Measurements from ENCODE around the gene MALT1. TPM values are rescaled to one million over a fixed set of nuclear protein-coding genes. Genes with fewer than 3 reads are reported as not detected.
A peak's percentile ranks its signal among the peaks of the same experiment; 100 is the strongest.

Gene MALT1
- total RNA-seq, 4 donors from 2014 or later = 25.7 to 34.7 (median 28.3) TPM

DNA sequence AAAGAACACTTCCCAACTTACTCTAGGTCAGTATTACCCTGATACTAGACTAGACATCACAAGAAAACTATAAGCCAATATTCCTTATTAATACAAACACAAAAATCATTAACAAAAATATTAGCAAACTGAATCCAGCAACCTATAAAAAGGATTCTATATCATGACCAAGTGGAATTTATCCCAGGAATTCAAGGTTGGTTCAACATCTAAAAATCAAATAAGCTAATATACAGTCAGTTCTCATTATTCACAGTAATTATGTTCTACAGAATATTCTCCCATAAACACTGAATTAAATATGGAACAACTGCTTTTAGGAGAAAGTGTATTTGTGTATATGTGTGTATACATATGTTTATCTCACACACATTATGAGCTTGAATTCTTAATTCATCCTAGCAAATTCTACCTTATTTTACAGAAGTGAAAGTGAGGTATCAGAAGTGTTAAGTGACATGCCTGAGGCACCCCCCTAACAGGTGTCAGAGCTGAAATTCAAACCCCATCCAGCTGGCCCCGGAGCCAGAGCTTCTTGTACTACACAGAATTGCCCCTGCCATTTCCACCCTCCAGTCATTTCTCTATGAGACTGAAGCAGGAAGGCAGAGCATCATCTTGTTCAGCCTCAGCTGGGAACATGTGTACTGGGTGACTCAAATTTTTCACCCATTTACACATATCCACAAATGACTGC is 77.8 kb downstream of the MALT1 start:
- TF ChIP-seq, protein P1, sequence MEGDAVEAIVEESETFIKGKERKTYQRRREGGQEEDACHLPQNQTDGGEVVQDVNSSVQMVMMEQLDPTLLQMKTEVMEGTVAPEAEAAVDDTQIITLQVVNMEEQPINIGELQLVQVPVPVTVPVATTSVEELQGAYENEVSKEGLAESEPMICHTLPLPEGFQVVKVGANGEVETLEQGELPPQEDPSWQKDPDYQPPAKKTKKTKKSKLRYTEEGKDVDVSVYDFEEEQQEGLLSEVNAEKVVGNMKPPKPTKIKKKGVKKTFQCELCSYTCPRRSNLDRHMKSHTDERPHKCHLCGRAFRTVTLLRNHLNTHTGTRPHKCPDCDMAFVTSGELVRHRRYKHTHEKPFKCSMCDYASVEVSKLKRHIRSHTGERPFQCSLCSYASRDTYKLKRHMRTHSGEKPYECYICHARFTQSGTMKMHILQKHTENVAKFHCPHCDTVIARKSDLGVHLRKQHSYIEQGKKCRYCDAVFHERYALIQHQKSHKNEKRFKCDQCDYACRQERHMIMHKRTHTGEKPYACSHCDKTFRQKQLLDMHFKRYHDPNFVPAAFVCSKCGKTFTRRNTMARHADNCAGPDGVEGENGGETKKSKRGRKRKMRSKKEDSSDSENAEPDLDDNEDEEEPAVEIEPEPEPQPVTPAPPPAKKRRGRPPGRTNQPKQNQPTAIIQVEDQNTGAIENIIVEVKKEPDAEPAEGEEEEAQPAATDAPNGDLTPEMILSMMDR (IDR thresholded peaks at IDR 0.05) = no peak
- no peak for TF ChIP-seq POLR2A (IDR thresholded peaks at IDR 0.05)
- H3K36me3 ChIP-seq = peaks cover 0 to 60% (median 3%) of the 10 kb centered on the region in 3 donors
- H3K27me3 ChIP-seq = no peaks in the 10 kb centered on the region
- DNase-seq = no peak
- H3K9me3 ChIP-seq = peaks cover 0 to 9% (median 0%) of the 10 kb centered on the region in 4 donors
- no peak overlapping the region for H3K4me3 ChIP-seq
- H3K27ac ChIP-seq = no peak overlapping the region
- no peaks in the 10 kb centered on the region for H3K4me1 ChIP-seq

DNA sequence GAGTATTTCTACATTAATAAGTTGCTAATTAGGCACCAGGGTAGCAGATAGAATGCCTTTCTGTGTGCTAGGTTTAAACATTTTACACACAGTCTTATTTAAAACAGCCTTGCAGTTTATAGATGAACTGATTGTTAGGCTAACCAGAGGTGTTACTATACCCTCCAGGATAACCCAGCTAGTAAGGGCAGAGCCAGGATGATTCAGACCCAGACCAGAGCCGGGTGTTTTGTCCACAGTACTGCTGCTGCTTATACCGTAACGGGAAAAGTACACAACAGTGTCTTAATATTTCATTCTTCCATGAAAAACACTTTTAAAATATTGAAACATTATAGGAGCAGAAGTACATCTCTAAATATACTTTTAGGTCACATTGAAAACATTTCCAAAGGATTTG is 82.7 kb downstream of the MALT1 start:
- TF ChIP-seq POLR2A (IDR thresholded peaks at IDR 0.05) = no peak
- TF ChIP-seq, protein P1 (IDR thresholded peaks at IDR 0.05) = no peak
- no peaks in the 10 kb centered on the region for H3K9me3 ChIP-seq
- peaks cover 0 to 4% (median 0%) of the 10 kb centered on the region in 4 donors for H3K4me1 ChIP-seq
- H3K27ac ChIP-seq = no peak overlapping the region
- H3K4me3 ChIP-seq = no peak overlapping the region
- peaks cover 0 to 13% (median 3%) of the 10 kb centered on the region in 3 donors for H3K36me3 ChIP-seq
- no peak for DNase-seq
- H3K27me3 ChIP-seq = no peaks in the 10 kb centered on the region

DNA sequence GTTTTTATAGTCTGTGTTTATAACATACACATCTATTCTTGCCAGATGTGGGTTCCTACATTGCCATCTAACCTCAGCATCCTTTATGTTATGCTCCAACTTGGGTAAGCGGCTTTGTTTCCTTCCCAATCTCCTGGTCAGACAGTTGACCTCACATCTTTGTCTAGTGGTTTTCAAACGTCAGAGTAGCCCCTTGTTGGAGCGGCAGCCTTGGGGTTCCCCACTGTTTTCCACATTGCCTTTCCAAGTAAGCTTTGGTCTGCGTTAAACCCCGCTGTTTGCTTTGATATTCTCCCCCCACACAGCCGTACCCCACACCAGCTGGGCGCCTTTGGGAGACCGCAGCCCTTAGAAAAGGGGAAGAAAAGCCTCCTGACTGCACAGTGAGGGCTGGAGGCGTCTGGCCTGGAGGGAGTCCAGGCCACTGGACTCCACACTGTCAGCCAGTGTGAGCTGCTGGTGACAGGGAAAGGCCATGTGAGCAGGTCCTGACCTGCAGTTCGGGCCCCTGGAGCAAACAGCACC is 83.3 kb downstream of the MALT1 start:
- no peak for TF ChIP-seq POLR2A (IDR thresholded peaks at IDR 0.05)
- TF ChIP-seq, protein P1 (IDR thresholded peaks at IDR 0.05) = no peak
- Histone ChIP-seq H3K4me1 (peaks cover 0 to 4% (median 0%) of the 10 kb centered on the region in 4 donors), H3K4me3 (no peak overlapping the region), H3K27me3 (no peaks in the 10 kb centered on the region), H3K9me3 (no peaks in the 10 kb centered on the region), H3K36me3 (peaks cover 0 to 7% (median under 1%) of the 10 kb centered on the region in 3 donors), H3K27ac (no peak overlapping the region)
- DNase-seq = peak in 2 of 3 donors; percentile 51 to 58

DNA sequence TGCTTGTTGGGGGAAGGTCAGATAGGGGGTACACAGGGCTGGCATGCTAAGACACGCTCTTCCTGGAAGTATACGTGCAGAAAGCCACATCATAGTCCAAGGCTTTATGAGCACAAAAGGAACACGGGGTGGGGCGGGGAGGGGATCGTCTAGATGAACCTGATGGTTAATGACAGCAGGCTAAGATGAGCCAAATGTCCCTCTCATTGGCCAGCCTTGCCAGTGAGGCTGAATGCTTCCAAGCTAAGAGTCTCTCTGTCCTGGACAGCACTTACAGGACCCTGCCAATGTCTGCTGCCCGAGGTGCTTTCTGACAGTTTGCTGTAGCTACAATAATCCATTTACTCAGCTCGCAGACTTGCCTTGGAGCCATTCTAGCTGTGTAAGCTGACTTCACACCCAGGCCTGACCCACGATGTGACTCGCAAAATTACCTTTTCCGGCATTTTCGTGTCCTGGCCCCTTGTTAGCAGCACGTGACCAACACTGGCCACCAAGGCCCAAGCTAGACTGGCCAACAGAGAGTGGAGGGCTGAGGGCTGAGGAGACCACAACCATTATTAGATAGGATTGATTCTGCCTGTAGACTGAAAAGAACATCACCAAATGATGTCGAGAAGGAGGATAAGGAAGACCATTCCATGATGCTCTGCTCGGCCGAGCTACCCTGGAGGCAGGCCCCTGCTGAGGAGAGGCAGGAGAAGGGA is 84.2 kb downstream of the MALT1 start:
- TF ChIP-seq, protein P1 (IDR thresholded peaks at IDR 0.05) = no peak
- TF ChIP-seq POLR2A (IDR thresholded peaks at IDR 0.05) = no peak
- H3K27ac ChIP-seq = no peak overlapping the region
- peak in 2 of 3 donors; percentile 64 to 73 for DNase-seq

DNA sequence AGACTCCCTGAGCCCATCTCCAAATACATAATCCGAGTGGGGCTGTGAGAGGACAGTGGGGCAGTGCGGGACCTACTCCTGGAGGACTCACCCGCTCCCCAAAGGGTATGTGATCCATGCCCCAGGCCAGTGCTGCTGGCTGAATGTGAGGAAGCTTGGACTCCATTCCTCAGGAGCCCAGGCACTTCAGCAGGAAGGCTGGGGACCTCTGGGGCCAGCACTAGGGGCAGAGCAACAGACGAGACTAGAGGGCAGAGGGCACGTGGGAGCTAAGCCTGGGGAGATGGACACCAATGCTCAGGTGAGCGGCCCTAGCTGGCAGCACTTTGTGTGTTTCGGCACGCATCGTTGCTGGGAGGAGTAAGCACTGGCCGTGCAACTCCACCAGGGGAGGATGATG is 84.9 kb downstream of the MALT1 start:
- TF ChIP-seq POLR2A (IDR thresholded peaks at IDR 0.05) = no peak
- TF ChIP-seq, protein P1 (IDR thresholded peaks at IDR 0.05) = no peak
- Histone ChIP-seq H3K4me3 (no peak overlapping the region), H3K27ac (no peak overlapping the region), H3K4me1 (peaks cover 0 to 4% (median 0%) of the 10 kb centered on the region in 4 donors), H3K27me3 (no peaks in the 10 kb centered on the region), H3K36me3 (no peaks in the 10 kb centered on the region), H3K9me3 (no peaks in the 10 kb centered on the region)
- DNase-seq = no peak

More for the DNA sequence above, 84.2 kb downstream of the MALT1 start:
- H3K4me1 ChIP-seq = peaks cover 0 to 4% (median 0%) of the 10 kb centered on the region in 4 donors
- H3K27me3 ChIP-seq = no peaks in the 10 kb centered on the region
- no peak overlapping the region for H3K4me3 ChIP-seq
- H3K36me3 ChIP-seq = no peaks in the 10 kb centered on the region
- H3K9me3 ChIP-seq = no peaks in the 10 kb centered on the region
